Lower lobe of right lung (tissue), 2 donors: Measurements from ENCODE around the gene PCP2. TPM values are rescaled to one million over a fixed set of nuclear protein-coding genes. Genes with fewer than 3 reads are reported as not detected.

Source experiments
- ATAC-seq, 2 donors: fragments of 200-7000 bp; cut with Tn5 transposase; one replicate each; pipeline ENCODE4 v1.9.1; 2020 to 2022; ENCODE audit warnings: mild to moderate bottlenecking in 2 of 2, moderate library complexity in 2 of 2
- DNase-seq: peaks from one replicate; pipeline ENCODE4 v3.0.0-alpha.2; 2020
- H3K27ac ChIP-seq: fragments of 200-600 bp; one replicate; pipeline ENCODE4 v1.8.0; 2022
- H3K27me3 ChIP-seq: fragments of 200-600 bp; one replicate; pipeline ENCODE4 v1.8.0; 2022; ENCODE audit warnings: low read depth
- H3K36me3 ChIP-seq: fragments of 200-600 bp; one replicate; pipeline ENCODE4 v1.8.0; 2022; ENCODE audit warnings: mild to moderate bottlenecking
- H3K4me1 ChIP-seq: fragments of 200-600 bp; one replicate; pipeline ENCODE4 v1.8.0; 2022
- H3K4me3 ChIP-seq: fragments of 200-600 bp; one replicate; pipeline ENCODE4 v1.8.0; 2022; ENCODE audit warnings: mild to moderate bottlenecking
- H3K9me3 ChIP-seq: fragments of 200-600 bp; one replicate; pipeline ENCODE4 v1.8.0; 2022
- CTCF ChIP-seq: fragments of 200-600 bp; IDR thresholded peaks from one replicate; pipeline ENCODE4 v1.8.0; 2022; ENCODE audit warnings: antibody characterized with exemption, mild to moderate bottlenecking
- intact Hi-C: fragments of 100-400 bp; cut with DNase I; formaldehyde crosslinking; loops from one replicate; pipeline ENCODE4 v1.11.0; 2022
- total RNA-seq: library from RNA; stranded (reverse); fragmentation: NEBNext Ultra II Directional; extraction: Animal tissue kit (Norgen Biotek cat#: 25700); gene quantifications from one replicate; pipeline ENCODE4 v1.2.1, GENCODE V29; 2021
- donor health status: DM: no; HTN: yes; CAD: no; lungs with severe emphysema.

The PCP2 gene
- total RNA-seq, 1 donor from 2014 or later: 3.5 TPM

GRCh38 chr19:7679771-7680605 lies 46.5 kb upstream of the PCP2 start:
- H3K27ac ChIP-seq: peak overlapping the region; percentile 92
- peaks cover 4% of the 10 kb centered on the region for H3K27me3 ChIP-seq
- TF ChIP-seq CTCF: no peak

GRCh38 chr19:7678971-7679751 lies 45.6 kb upstream of the PCP2 start:
- no peak for TF ChIP-seq CTCF
- Histone ChIP-seq H3K4me3 (peak overlapping the region; percentile 100), H3K9me3 (no peaks in the 10 kb centered on the region), H3K27me3 (peaks cover 4% of the 10 kb centered on the region), H3K27ac (no peak overlapping the region), H3K36me3 (peaks cover 22% of the 10 kb centered on the region), H3K4me1 (peaks cover 14% of the 10 kb centered on the region)
- DNase-seq (peak; percentile 63), ATAC-seq (no peak)
- intact Hi-C loops: no loop called here

More at GRCh38 chr19:7679771-7680605, 46.5 kb upstream of the PCP2 start:
- Histone ChIP-seq H3K9me3 (no peaks in the 10 kb centered on the region), H3K36me3 (peaks cover 29% of the 10 kb centered on the region), H3K4me3 (peak overlapping the region; percentile 100), H3K4me1 (peaks cover 14% of the 10 kb centered on the region)
- intact Hi-C loops: loop anchor here (2.0 kb wide), 1 partner anchor 111 kb away; no protein-coding TSS in a partner anchor
- no peak for DNase-seq
- ATAC-seq: no peak

GRCh38 chr19:7677669-7678311 lies 44.3 kb upstream of the PCP2 start:
- intact Hi-C loops: no loop called here
- peaks cover 9% of the 10 kb centered on the region for H3K36me3 ChIP-seq
- H3K27me3 ChIP-seq: peaks cover 4% of the 10 kb centered on the region
- peak overlapping the region; percentile 53 for H3K27ac ChIP-seq
- peaks cover 14% of the 10 kb centered on the region for H3K4me1 ChIP-seq
- H3K4me3 ChIP-seq: peak overlapping the region; percentile 100
- TF ChIP-seq CTCF: no peak
- ATAC-seq (no peak), DNase-seq (no peak)
- H3K9me3 ChIP-seq: no peaks in the 10 kb centered on the region

DNA sequence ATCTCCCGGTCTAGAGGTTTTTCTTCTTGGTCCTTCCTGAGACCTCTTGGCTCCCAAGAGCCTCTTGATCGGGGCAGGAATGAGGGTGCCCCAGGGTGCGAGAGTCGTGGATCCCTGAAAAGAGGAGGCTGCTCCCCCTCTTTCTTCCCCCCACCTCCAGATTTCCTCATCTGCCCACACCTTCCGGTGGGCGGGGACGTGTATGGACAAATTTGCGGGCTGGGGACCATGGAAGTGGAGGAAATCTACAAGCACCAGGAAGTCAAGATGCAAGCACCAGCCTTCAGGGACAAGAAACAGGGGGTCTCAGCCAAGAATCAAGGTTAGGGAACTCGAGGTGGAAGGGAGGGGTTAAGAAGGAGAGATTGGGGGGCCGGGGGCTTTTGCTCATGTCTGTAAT lies 43.3 kb upstream of the PCP2 start, which contains the start of gene MCEMP1:
Gene MCEMP1 (plus strand): TSS at position 237 of the 400 bp plus-strand sequence. CDS start 31 bp downstream, at position 268.
- Histone ChIP-seq H3K27me3 (peaks cover 4% of the 10 kb centered on the region), H3K4me3 (peak within 1 kb of the TSS; percentile 100), H3K9me3 (no peaks in the 10 kb centered on the region), H3K27ac (peak within 1 kb of the TSS; percentile 53), H3K4me1 (peaks cover 9% of the 10 kb centered on the region), H3K36me3 (no peaks in the 10 kb centered on the region)
- no peak for ATAC-seq
- intact Hi-C loops: no loop called here
- TF ChIP-seq CTCF: no peak
- peak; percentile 82 for DNase-seq

- Histone ChIP-seq H3K4me3 (peak overlapping the region; percentile 100), H3K4me1 (peaks cover 7% of the 10 kb centered on the region), H3K27me3 (peaks cover 4% of the 10 kb centered on the region), H3K9me3 (no peaks in the 10 kb centered on the region), H3K27ac (peak overlapping the region; percentile 49), H3K36me3 (no peaks in the 10 kb centered on the region)
- intact Hi-C loops: no loop called here
- ATAC-seq: peak; percentile 7 to 22
- DNase-seq: peak; percentile 81
- no peak for TF ChIP-seq CTCF
Measured at GRCh38 chr19:7676376-7676775, 42.9 kb upstream of the PCP2 start.
